Right atrium auricular region (tissue), 2 donors: Measurements from ENCODE around the gene CCDC177. TPM values are rescaled to one million over a fixed set of nuclear protein-coding genes. Genes with fewer than 3 reads are reported as not detected.

Experiments
- DNase-seq: peaks from one replicate; pipeline ENCODE4 v3.0.0-alpha.2; 2019; ENCODE audit warnings: low spot score
- H3K27ac ChIP-seq, 2 donors: fragments of 200-600 bp; sonication (generic); 1 replicate in 1 of 2; 2 replicates in 1 of 2; pipeline ENCODE4 v1.5.1; 2016 to 2019
- H3K27me3 ChIP-seq, 2 donors: fragments of 200-600 bp; sonication (generic); one replicate each; pipeline versions ENCODE4 v1.5.1 to v1.6.0; 2017 to 2019
- H3K36me3 ChIP-seq: fragments of 200-600 bp; sonication (generic); one replicate; pipeline ENCODE4 v1.5.1; 2016
- H3K4me1 ChIP-seq, 2 donors: fragments of 200-600 bp; sonication (generic); one replicate each; pipeline versions ENCODE4 v1.5.1 to v1.6.0; 2017 to 2019
- H3K4me3 ChIP-seq, 2 donors: fragments of 200-600 bp; sonication (generic); 1 replicate in 1 of 2; 2 replicates in 1 of 2; pipeline ENCODE4 v1.5.1; 2017 to 2019; ENCODE audit warnings: mild to moderate bottlenecking in 1 of 2, moderate library complexity in 1 of 2
- H3K9me3 ChIP-seq, 2 donors: fragments of 200-600 bp; sonication (generic); one replicate each; pipeline ENCODE4 v1.5.1; 2019
- total RNA-seq, 2 donors: library from RNA; depleted of rRNA; stranded (reverse); fragments of >200 nt; gene quantifications; one replicate each; pipeline ENCODE4 v1.1.0, GENCODE V29; 2016
- TF ChIP-seq, protein P1 (sequence below), 2 donors: fragments of 200-600 bp; sonication (generic); IDR thresholded peaks; one replicate each; pipeline ENCODE4 v1.5.1; 2019; ENCODE audit warnings: antibody characterized with exemption in 2 of 2

Gene CCDC177
- total RNA-seq, 2 donors from 2014 or later: not detected

DNA sequence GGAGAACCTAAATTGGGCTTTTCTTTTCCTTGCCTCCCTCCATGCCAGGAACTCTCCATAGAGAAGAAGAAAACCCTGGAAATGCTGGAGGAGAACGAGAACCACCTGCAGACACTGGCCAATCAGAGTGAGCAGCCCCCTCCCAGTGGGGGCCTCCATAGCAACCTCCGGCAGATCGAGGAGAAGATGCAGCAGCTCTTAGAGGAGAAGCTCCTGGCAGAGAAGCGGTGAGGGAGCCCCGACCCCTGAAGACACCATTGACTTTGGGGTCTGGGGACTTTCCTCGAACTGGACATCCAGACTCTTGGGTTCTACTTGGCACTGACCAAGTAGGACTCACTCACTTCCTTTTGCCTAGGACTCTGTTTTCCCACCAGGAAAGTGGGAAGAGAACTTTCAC, 48.8 kb downstream of the CCDC177 start:
- H3K4me3 ChIP-seq: no peak overlapping the region
- H3K36me3 ChIP-seq: no peaks in the 10 kb centered on the region
- no peaks in the 10 kb centered on the region for H3K9me3 ChIP-seq
- TF ChIP-seq, protein P1, sequence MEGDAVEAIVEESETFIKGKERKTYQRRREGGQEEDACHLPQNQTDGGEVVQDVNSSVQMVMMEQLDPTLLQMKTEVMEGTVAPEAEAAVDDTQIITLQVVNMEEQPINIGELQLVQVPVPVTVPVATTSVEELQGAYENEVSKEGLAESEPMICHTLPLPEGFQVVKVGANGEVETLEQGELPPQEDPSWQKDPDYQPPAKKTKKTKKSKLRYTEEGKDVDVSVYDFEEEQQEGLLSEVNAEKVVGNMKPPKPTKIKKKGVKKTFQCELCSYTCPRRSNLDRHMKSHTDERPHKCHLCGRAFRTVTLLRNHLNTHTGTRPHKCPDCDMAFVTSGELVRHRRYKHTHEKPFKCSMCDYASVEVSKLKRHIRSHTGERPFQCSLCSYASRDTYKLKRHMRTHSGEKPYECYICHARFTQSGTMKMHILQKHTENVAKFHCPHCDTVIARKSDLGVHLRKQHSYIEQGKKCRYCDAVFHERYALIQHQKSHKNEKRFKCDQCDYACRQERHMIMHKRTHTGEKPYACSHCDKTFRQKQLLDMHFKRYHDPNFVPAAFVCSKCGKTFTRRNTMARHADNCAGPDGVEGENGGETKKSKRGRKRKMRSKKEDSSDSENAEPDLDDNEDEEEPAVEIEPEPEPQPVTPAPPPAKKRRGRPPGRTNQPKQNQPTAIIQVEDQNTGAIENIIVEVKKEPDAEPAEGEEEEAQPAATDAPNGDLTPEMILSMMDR (IDR thresholded peaks at IDR 0.05): no peak
- no peak for DNase-seq
- no peak overlapping the region for H3K27ac ChIP-seq
- no peaks in the 10 kb centered on the region for H3K4me1 ChIP-seq
- no peaks in the 10 kb centered on the region for H3K27me3 ChIP-seq

DNA sequence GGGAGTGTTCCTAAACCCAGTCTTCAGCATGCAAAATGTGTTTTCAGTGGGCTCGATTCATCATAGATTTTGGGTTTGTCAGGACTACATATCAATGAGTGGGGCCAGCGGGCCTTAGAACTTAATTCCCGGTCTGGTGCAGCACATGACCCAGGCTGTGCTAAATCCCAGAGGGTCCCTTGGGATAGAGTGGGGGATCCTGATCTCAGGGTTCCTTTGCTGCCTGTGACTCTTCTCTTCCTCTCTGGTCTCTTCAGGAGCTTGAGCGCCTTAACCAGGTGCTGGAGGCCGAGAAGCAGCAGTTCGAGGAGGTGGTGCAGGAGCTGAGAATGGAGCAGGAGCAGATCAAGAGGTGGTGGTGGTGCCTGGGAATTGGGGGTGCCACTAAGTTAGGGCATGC, 52.6 kb downstream of the CCDC177 start:
- no peaks in the 10 kb centered on the region for H3K36me3 ChIP-seq
- no peaks in the 10 kb centered on the region for H3K9me3 ChIP-seq
- no peak for DNase-seq
- no peak overlapping the region for H3K27ac ChIP-seq
- no peaks in the 10 kb centered on the region for H3K4me1 ChIP-seq
- H3K4me3 ChIP-seq: no peak overlapping the region
- TF ChIP-seq, protein P1 (IDR thresholded peaks at IDR 0.05): no peak
- no peaks in the 10 kb centered on the region for H3K27me3 ChIP-seq

Other genes with a start within 250 kb of the CCDC177 start
- gene ERH, start 176.6 kb downstream of the CCDC177 start, total RNA-seq: 10 to 100 TPM; 47.1 to 55.1 TPM
- gene SLC39A9, start 176.2 kb downstream of the CCDC177 start, total RNA-seq: 10 to 100 TPM; 29.3 to 37.5 TPM
- gene PLEKHD1, start 90.1 kb downstream of the CCDC177 start, total RNA-seq: not detected
- gene SUSD6, start 36.7 kb upstream of the CCDC177 start, total RNA-seq: 10 to 100 TPM; 19.2 to 24.7 TPM
- gene SRSF5, start 192.3 kb upstream of the CCDC177 start, total RNA-seq: 100 to 1,000 TPM in 1 of 2 donors, 10 to 100 TPM in 1; 96.8 to 111 TPM
- under 1 TPM in 1 of 2 donors, not detected in 1; 0.16 TPM for gene SLC10A1, start 222.4 kb upstream of the CCDC177 start, total RNA-seq